Gastroesophageal sphincter (tissue), 4 donors: ENCODE data around the gene ZNF708. TPM values are rescaled to one million over a fixed set of nuclear protein-coding genes. Genes with fewer than 3 reads are reported as not detected.

Source experiments
- ATAC-seq: fragments of 150-250 bp; one replicate; pipeline ENCODE4 v1.9.1; 2016; ENCODE audit warnings: mild to moderate bottlenecking, moderate library complexity
- H3K27ac ChIP-seq, 4 donors: fragments of 200-600 bp; sonication (generic) in 3 of 4; 1 replicate in 3 of 4; 2 replicates in 1 of 4; pipeline ENCODE4 v1.5.1; 2016 to 2019
- H3K27me3 ChIP-seq: fragments of 200-600 bp; sonication (generic); one replicate; pipeline ENCODE4 v1.5.1; 2019
- H3K36me3 ChIP-seq, 2 donors: fragments of 200-600 bp; sonication (generic); one replicate each; pipeline ENCODE4 v1.5.1; 2019; ENCODE audit warnings: control low read depth in 1 of 2
- H3K4me1 ChIP-seq, 3 donors: fragments of 200-600 bp; sonication (generic); 1 replicate in 2 of 3; 2 replicates in 1 of 3; pipeline ENCODE4 v1.5.1; 2016 to 2019; ENCODE audit warnings: control low read depth in 2 of 3
- H3K4me3 ChIP-seq, 2 donors: fragments of 200-600 bp; sonication (generic); one replicate each; pipeline ENCODE4 v1.5.1; 2019; ENCODE audit warnings: mild to moderate bottlenecking in 1 of 2, moderate library complexity in 1 of 2
- H3K9me3 ChIP-seq, 3 donors: fragments of 200-600 bp; sonication (generic); one replicate each; pipeline ENCODE4 v1.5.1; 2017 to 2019; ENCODE audit warnings: control low read depth in 2 of 3
- CTCF ChIP-seq, 4 experiments: fragments of 200-600 bp in 2 of 4; fragments of 450-650 bp in 2 of 4; sonication (generic) in 1 of 4; IDR thresholded peaks; one replicate each; pipeline ENCODE4 v1.5.1; 2017 to 2019; ENCODE audit warnings: antibody characterized with exemption in 4 of 4, mild to moderate bottlenecking in 2 of 4, moderate library complexity in 2 of 4
- EP300 ChIP-seq: sonication (generic); formaldehyde crosslinking; IDR thresholded peaks from one replicate; pipeline ENCODE4 v1.6.1; 2017; ENCODE audit warnings: antibody characterized with exemption, mild to moderate bottlenecking
- POLR2A ChIP-seq, 2 donors: fragments of 450-650 bp; IDR thresholded peaks; one replicate each; pipeline ENCODE4 v1.6.1; 2017; ENCODE audit warnings: antibody characterized with exemption in 2 of 2, mild to moderate bottlenecking in 2 of 2, moderate library complexity in 1 of 2
- POLR2AphosphoS5 ChIP-seq: sonication (generic); formaldehyde crosslinking; IDR thresholded peaks from one replicate; pipeline ENCODE4 v1.6.1; 2017; ENCODE audit warnings: antibody characterized with exemption
- WGBS, 2 donors: methylation state at CpG; one replicate each; pipeline ENCODE4 v1.1.5; 2018; ENCODE audit warnings: low coverage in 1 of 2; 5-methylcytosine and 5-hydroxymethylcytosine counted together
- total RNA-seq, 4 donors: library from RNA; depleted of rRNA; stranded (reverse); fragments of >200 nt; gene quantifications; one replicate each; pipeline ENCODE4 v1.1.0, GENCODE V29; 2016

Gene ZNF708
- total RNA-seq, 4 donors from 2014 or later = 4.8 to 18.4 (median 12.7) TPM

GRCh38 chr19:21335721-21336120, 6.5 kb upstream of the ZNF708 start:
- 0 to 71% methylated on average over 1 to 2 of the region's 2 CpGs for WGBS, 2 donors
- Histone ChIP-seq H3K4me3 (no peak overlapping the region), H3K4me1 (no peaks in the 10 kb centered on the region), H3K9me3 (peaks cover 0 to 37% (median 0%) of the 10 kb centered on the region in 3 donors), H3K27ac (no peak overlapping the region), H3K36me3 (no peaks in the 10 kb centered on the region), H3K27me3 (no peaks in the 10 kb centered on the region)
- TF ChIP-seq EP300 = no peak
- TF ChIP-seq POLR2A (IDR thresholded peaks at IDR 0.05) = no peak
- TF ChIP-seq CTCF (IDR thresholded peaks at IDR 0.05) = no peak
- TF ChIP-seq POLR2AphosphoS5 = no peak
- no peak for ATAC-seq

GRCh38 chr19:21328406-21328805, 804 bp downstream of the ZNF708 start:
- H3K4me3 ChIP-seq = peak overlapping the region; percentile 77 to 93
- ATAC-seq = no peak
- H3K27ac ChIP-seq = peak overlapping the region; percentile 92 to 98 (median 95)
- H3K36me3 ChIP-seq = peaks cover 0 to 8% of the 10 kb centered on the region in 2 donors
- H3K9me3 ChIP-seq = no peaks in the 10 kb centered on the region
- H3K4me1 ChIP-seq = peaks cover 4 to 32% (median 9%) of the 10 kb centered on the region in 3 donors
- 2 to 3% methylated on average over 5 to 6 of the region's 6 CpGs for WGBS, 2 donors
- no peak for TF ChIP-seq POLR2AphosphoS5
- H3K27me3 ChIP-seq = no peaks in the 10 kb centered on the region

- ATAC-seq = no peak
- no peaks in the 10 kb centered on the region for H3K27me3 ChIP-seq
- H3K27ac ChIP-seq = no peak overlapping the region
- H3K4me3 ChIP-seq = no peak overlapping the region
- TF ChIP-seq POLR2AphosphoS5 = no peak
- TF ChIP-seq CTCF (IDR thresholded peaks at IDR 0.05) = no peak
- no peak for TF ChIP-seq EP300
- no peak for TF ChIP-seq POLR2A (IDR thresholded peaks at IDR 0.05)
- H3K4me1 ChIP-seq = peaks cover 4 to 55% (median 18%) of the 10 kb centered on the region in 3 donors
- peaks cover 0 to 8% of the 10 kb centered on the region in 2 donors for H3K36me3 ChIP-seq
- H3K9me3 ChIP-seq = no peaks in the 10 kb centered on the region
- WGBS, 2 donors = 64 to 100% methylated on average over 2 of the region's 2 CpGs
These were observed 3.0 kb downstream of the ZNF708 start for GRCh38 chr19:21326169-21326568.

- Histone ChIP-seq H3K4me3 (no peak overlapping the region), H3K9me3 (no peaks in the 10 kb centered on the region), H3K4me1 (peaks cover 4 to 61% (median 14%) of the 10 kb centered on the region in 3 donors), H3K27me3 (no peaks in the 10 kb centered on the region), H3K36me3 (peaks cover 0 to 8% of the 10 kb centered on the region in 2 donors), H3K27ac (peak overlapping the region; percentile 3 to 70 (median 66))
- TF ChIP-seq POLR2A (IDR thresholded peaks at IDR 0.05) (no peak), CTCF (IDR thresholded peaks at IDR 0.05) (no peak), EP300 (no peak), POLR2AphosphoS5 (no peak)
- ATAC-seq = no peak
- 55 to 65% methylated on average over 2 of the region's 2 CpGs for WGBS, 2 donors
These were observed 6.2 kb downstream of the ZNF708 start for GRCh38 chr19:21323000-21323399.

- Histone ChIP-seq H3K4me3 (no peak overlapping the region), H3K36me3 (peaks cover 0 to 8% of the 10 kb centered on the region in 2 donors), H3K9me3 (no peaks in the 10 kb centered on the region), H3K27ac (peak overlapping the region; percentile 3 to 70 (median 66)), H3K4me1 (peaks cover 1 to 61% (median 9%) of the 10 kb centered on the region in 3 donors), H3K27me3 (no peaks in the 10 kb centered on the region)
- TF ChIP-seq EP300 (no peak), POLR2AphosphoS5 (peak; percentile 53)
- ATAC-seq = peak; percentile 71
- 14 to 27% methylated on average over 1 to 6 of the region's 8 CpGs for WGBS, 2 donors
These were observed 6.7 kb downstream of the ZNF708 start for GRCh38 chr19:21322528-21322927.

GRCh38 chr19:21321996-21322395, 7.2 kb downstream of the ZNF708 start:
- Histone ChIP-seq H3K27ac (peak overlapping the region in 3 of 4 donors; percentile 64 to 70 (median 67)), H3K9me3 (no peaks in the 10 kb centered on the region), H3K27me3 (no peaks in the 10 kb centered on the region), H3K4me3 (no peak overlapping the region), H3K36me3 (peaks cover 0 to 8% of the 10 kb centered on the region in 2 donors), H3K4me1 (peaks cover 3 to 61% (median 9%) of the 10 kb centered on the region in 3 donors)
- no peak for ATAC-seq
- 60 to 74% methylated on average over 1 to 4 of the region's 4 CpGs for WGBS, 2 donors
- TF ChIP-seq POLR2AphosphoS5 (no peak), POLR2A (IDR thresholded peaks at IDR 0.05) (no peak), EP300 (no peak), CTCF (IDR thresholded peaks at IDR 0.05) (no peak)
